SIG-M5 treated with dmso at 0.1 percent for 504 hours (cell line): ENCODE data around the gene SIRT5.

Experiments
- DNase-seq: peaks from one replicate; lab custom pipeline; 2025; ENCODE audit not compliant: unreplicated experiment; lab: John Stamatoyannopoulos, UW

Gene SIRT5

DNA sequence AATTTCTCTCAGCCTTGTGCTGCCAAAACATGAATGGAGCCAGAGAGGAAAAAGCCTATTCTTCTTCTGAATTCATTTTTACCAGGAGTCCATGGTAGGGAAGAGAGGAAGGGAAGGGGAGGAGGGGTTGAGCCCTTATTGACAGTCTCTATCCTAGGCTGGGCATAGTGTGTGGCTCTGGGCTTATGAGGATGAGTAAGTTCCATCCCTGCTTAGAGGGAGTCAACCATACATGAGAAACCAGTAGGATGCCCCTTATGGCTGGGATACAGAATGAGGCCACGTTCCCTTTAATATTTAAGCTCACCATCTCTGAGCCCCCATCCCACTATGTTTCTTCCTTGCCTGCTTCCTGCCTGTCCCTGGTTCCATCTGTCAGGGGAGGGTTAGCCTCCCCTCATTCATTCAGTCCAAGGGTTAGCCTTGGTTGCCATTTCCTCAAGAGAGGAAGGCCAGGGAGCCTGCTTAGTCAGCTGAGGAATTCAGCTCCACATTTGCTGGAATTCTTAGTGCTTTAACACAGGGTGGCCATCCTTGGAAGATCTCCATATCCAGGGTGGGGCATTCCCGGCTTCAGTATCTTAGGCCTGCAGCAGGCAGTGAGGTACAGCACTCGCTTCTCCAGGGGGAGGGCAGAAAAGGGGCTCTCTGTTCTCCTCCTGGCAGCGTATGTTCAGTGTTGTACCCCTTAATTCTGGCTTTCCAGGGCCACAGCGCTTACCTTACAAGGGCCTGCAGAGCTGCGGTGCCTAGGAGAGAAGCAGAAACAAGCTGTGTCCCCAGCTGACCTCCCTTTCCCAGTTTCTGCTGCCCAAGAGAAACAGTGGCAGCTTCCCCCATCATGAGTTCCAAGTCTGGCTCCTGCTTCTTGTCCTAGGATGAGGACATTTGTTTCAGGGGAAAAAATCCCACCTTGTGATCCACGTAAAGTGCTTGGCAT is 12.5 kb downstream of the SIRT5 start:
- no peak for DNase-seq

DNA sequence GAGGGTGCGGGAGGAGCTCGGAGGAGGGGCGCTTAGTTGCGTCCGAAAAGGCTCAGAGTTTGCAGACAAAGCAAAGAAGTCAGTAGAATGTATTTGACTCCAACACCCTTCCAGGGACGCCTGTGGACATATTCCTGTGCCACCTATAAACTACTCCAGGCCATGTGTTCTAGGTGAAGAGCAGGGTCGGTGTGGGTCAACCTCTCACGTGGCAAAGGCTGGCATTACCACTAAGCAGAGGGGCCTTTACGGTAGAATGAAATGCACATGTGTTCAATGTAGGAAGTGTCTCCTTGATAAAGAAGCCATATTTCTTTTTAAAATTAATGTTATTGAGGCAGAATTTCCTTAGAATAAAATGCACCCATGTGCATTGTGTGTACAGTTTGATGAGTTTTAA is 15.4 kb downstream of the SIRT5 start:
- no peak for DNase-seq

DNA sequence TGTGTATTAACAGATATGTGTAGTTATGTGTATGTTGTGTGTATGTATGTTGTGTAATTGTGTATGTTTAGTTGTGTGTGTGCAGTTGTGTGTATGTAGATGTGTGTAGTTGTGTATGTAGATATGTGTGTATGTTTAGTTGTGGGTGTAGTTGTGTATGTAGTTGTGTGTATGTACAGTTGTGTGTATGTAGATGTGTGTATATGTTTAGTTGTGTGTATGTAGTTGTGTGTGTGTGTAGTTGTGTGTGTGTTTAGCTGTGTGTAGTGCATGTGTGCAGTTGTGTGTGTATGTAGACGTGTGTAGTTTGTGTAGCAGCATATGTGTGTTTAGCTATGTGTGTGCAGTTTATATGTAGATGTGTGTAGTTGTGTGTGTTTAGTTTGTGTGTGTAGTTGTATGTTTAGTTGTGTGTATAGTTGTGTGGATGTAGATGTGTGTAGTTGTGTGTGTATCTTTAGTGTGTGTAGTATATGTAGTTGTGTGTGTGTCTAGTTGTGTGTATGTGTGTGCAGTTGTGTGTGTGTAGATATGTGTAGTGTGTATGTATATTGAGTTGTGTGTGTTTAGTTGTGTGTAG is 16.3 kb downstream of the SIRT5 start:
- no peak for DNase-seq

DNA sequence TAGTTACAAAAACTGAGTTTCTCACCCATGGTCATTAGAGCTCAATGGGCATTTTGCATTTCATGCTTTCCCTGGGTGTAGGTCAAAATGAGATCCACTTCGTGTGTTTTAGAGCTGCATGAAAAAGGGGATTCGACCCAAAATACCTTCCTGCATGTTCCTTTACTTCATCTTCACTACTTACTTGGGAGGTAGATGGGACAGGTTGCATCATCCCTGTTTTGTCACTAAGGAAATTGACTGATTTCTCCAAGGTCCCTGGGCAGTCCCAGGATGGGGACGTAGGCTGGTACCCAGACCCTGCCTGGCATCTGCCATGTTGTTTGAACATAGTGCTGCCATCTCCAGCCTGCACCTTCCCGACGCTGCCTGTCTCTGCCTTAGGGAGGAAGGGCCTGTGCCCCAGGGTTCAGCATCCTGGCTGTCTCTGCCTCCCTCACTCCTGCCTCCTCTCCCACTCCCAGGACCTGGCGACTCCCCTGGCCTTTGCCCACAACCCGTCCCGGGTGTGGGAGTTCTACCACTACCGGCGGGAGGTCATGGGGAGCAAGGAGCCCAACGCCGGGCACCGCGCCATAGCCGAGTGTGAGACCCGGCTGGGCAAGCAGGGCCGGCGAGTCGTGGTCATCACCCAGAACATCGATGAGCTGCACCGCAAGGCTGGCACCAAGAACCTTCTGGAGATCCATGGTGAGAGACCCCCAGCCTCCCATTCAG is 17.0 kb downstream of the SIRT5 start:
- DNase-seq: no peak

DNA sequence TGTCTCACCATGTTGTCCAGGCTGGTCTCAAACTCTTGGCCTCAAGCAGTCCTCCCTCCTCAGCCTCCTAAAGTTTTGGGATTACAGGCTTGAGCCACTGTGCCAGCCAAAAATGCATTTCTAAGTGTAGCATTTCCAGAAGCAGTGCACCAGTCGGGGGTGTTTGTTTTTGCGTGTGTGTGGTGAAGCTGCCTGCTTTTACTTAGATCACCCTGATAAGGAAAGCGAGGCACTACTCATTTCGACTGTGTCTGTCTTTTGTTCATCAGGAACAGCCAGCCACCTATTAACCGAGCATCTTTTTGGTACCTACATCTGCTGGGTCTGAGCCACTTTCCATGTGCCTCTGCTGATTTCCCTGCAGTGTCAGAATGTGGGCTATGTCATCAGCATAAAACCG is 18.7 kb downstream of the SIRT5 start:
- no peak for DNase-seq

DNA sequence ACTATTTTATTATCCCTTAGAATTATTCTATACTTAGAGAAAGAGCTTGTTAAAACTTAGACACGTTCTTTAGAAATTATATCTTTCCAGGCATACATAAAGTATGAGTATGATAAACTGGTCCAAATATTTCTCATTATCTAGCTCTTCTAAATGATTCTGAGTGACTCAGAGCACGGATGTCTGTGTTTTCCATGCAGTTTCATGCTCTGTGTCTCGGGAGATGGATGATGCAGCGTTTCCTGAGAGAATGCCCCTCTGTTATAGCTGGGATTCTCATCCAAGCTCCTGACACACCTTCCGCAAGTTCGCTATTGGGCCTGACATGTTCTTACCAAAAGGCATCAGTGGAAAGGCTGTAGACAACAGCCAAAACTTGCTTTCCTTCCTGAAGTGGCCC is 19.3 kb downstream of the SIRT5 start:
- DNase-seq: no peak

DNA sequence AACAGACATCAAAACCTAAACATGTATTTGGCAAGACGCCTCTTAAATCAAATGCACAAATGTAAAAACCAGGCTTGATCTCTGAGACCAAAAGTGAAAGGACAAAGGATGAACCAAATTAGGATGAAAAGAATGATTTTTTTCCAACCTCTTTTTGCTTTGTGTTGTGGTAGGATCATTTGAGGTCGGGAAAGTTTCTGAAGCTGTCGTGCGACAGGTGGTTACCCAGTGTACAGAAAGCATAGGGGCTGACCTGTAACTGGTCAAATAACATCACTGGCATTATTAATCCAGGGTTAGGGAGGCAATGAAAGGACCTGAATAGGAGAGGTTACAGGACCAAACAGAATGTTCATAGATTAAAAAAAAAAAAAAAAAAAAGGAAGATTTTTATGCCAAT is 22.7 kb downstream of the SIRT5 start:
- DNase-seq: no peak

DNA sequence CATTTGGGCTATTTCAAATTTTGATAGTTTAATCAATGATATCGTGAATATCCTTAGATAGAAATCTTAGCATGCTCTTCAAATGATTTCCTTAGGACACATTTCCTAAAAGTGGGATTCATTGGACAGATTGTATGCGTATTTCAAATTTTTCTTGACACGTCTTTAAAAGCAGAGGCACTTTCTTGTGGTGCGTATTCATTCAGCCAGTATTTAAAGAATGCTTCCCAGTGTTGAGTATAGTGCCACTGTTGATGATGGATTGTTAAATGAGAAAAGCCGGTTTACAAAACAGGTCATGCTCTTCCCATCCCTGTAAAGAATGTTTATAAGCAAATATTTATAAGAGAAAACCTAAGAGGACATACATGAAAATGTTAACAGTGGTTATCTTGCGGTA is 25.6 kb downstream of the SIRT5 start:
- DNase-seq: no peak

DNA sequence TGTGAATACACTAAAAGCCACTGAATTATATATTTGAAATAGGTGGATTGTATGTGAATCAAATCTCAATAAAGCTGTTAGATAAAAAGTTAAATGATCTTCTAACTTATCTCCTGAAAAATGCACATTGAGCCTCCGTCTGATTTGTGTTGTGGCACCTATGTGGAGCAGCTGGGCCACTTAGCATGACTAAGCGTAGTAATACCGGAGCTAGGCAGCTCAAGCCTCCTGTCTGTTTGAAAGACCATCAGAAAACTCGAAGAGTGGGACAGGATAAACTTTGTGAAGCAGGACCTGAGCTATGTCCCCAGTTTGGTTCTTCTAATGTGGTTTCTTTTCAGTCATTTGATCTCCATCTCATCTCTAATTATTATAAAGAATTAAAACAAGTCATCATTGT is 29.7 kb downstream of the SIRT5 start:
- no peak for DNase-seq

DNA sequence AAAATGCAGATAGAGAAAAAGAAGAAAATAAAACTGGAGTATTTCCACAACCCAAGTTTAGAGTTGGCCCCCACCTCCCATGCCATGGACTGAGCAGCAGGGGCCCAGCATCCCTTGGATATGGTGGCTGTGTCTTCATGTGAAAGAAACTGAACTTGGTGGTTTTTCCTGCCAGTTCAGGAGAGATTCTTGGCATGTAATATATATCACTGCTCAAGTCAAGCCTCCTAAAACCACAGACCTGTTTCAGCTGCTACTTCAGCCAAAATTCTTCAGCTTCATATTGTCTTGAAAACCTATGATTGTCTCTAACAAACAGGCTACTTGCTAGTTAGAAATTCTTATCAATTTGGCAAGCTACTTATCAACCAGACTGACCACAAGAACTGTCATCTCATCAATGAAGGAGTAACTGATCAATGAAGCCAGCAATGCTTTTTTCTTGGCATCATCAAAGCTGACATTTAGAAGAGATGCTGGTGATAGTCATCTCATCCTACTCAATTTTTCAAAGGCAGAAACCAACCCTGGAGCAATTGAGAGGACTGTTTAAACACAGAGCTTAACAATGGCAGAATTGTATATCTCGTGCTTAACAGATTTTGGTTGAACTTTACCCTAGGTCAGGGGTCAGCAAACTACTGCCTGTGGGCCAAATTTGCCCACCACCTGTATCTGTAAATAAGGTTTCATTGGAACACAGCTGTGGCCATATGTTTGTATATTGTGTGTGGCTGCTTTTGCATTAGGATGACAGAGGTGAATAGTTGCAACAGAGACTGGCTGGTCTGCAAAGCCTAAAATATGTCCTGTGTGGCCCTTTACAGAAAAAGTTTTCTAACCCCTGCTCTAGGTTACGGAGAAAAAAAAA is 30.4 kb downstream of the SIRT5 start:
- no peak for DNase-seq

DNA sequence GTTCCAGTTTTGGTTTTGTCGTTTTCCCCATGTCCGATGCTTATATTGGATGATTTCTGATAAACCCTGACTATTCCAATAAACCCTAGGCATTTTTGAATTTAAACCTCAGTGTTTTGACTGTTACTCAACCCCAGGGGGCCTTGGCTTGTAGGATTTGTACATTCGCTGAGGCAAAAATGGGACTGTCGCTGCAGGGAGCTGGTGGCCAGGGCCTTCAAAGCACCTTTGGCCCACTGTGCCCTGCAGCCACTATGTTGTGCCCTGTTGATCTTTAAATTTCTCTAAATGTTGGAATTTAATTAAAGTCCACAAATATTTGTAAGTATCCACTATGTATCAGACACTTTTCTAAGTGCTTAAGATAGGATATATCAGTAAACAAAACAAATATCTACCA is 31.2 kb downstream of the SIRT5 start:
- no peak for DNase-seq

DNA sequence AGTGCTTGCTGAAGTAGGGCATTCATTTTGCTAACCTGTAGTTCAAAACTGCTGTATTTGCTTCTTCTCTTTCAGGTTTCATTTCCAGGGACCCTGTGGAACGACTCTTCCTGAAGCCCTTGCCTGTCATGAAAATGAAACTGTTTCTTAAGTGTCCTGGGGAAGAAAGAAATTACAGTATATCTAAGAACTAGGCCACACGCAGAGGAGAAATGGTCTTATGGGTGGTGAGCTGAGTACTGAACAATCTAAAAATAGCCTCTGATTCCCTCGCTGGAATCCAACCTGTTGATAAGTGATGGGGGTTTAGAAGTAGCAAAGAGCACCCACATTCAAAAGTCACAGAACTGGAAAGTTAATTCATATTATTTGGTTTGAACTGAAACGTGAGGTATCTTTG is 37.3 kb downstream of the SIRT5 start:
- DNase-seq: peak; percentile 38

DNA sequence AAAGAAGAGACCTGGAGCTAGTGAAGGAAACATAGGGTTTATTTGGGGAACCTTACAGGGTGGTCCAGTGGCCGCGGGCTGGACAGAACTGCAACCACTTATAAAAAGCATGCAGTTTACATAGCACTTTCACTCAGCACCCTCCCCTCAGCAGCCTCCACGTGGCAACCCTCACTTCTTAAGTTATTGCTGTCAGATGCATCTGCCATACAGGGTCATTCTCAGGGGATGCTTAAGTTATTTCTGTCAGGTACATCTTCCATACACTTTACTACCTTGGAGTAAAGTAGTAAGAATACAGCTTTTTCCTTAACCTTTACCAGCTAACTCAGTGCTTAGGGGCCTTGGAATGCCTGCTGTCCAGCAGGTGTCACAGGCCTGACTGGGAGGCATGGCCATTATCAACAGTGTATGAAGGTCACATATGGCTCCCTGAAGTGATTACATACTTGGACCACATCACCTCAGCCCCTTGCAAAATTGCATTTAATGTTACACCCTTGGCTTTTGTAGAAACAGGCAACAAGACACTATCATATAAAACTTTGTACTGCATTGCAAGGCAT is 38.7 kb downstream of the SIRT5 start:
- no peak for DNase-seq

DNA sequence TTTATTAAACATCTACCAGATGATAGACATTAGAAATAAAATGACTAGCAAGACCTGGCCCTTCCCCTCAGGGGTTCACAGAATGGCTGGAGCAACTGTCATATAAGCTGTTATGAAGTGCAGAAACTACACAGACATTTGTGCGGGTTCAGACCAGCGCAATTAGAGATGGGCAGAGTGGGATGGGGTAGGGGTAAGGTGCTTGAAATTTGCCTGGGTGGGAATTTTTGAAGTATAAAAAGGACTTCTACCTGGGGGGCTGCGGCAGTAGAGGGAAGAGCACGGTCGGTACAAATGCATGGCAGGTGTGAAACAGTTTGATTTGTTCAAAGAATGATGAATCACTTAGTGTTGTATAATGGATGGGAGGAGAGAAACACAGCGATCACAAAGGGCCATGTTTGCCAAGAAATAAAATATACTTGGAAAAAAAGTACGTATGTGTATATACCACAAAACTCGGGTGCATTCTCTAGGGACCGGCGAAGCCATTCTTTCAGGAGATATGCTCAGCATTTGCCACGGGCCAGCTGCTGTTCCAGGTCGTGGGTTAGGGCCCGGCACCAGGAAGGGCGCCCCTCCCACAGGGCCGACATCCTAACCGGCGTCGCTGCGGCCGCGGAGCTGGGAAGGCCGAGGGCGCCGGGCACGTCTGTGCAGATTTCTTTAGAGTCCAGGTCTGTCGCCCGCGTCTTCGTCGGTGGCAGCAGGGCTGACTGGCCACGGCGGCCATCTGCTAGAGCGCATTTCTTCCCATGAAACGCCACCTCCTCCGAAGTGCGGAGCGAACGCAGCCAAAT is 39.9 kb downstream of the SIRT5 start:
- DNase-seq: peak; percentile 26

DNA sequence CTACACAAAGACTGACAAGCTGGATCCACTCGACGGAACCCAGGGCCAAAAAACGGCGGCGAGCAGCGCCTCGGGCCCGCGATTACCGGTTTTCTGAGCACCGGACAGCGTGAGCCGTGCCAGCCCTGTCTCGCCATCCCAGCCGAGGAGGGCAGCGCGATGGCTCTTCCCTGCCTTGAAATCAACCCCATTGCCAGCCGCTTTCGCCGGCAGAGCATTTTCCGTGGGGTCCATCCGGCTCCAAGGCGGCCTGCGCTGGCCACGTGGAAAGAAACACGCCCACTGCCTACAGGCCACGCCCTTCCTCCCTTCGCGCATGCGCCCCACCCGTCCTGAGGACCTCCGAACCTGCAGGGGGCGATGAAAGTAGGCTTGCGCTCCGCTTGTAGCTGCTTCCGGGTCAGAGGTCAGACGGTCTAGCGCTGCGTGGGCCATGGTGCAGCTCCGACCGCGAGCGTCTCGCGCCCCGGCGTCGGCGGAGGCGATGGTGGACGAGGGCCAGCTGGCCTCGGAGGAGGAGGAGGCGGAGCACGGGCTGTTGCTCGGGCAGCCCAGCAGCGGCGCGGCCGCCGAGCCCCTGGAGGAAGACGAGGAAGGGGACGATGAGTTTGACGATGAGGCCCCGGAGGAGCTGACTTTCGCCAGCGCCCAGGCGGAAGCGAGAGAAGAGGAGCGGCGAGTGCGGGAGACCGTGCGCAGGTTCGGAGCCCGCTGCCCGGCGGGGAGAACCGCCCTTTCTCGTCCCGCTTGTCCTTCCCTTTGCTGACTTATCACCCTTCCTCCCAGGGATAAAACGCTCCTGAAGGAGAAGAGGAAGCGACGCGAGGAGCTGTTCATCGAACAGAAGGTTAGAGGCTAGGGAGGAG is 40.8 kb downstream of the SIRT5 start, which contains the start of gene NOL7:
Gene NOL7, plus strand, starts transcription at position 410 of the 866 bp plus-strand sequence. Its CDS starts 24 bp downstream, at position 434.
- peak; percentile 92 for DNase-seq

DNA sequence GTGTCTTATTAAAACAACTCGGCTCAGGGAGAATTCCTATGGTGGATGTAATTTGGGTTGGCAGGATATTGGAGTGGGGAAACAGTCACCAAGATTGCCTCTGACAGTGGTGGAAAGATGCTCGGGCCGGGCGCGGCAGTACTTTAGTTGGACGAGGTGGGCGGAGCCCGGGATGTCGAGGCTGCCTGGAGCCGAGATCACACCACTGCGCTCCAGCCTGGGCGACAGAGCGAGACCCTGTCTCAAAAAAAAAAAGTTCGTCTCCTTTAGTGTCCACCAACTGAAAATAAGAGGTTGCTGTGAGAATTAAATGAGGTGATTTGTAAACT is 41.4 kb downstream of the SIRT5 start:
- no peak for DNase-seq

DNA sequence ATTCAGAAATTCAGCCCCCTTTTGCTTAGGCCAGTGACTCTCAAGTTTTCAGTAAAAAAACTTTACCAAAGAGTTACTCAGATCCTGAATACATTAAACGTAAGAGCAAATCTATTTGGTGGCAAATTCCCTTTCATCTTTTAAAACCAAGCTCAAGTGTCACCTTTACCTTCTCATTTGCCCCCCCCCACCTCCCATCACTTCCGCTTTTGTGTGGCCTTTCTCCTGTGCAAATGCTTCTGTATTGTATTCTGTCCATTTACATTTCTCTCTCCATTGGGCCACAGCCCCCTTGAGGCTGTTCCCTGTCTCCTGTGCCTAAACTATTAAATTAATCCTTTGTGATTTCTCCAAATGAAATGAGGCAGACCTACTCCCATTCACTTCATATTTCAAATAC is 42.7 kb downstream of the SIRT5 start:
- DNase-seq: no peak

DNA sequence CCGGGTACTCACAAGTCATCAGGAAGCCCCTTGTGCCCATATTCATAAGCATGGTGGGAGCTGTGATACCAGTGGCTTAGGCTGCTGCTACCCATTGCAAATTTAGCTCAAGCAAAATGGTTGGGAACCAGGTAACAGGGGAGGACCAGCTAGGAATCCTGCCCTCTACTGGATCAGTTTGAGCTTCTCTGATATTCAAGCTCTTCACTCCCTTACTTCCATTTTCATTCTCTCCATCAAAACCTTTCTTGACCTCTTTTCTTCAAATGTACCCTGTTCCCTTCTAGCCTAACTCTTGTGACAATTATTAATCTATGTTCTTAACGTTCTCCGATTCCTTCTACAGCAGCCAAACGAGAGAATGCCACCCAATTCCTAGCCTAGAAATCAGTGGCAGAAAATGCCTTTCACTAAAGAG is 50.5 kb downstream of the SIRT5 start:
- DNase-seq: peak; percentile 20
